Hepatocyte (in vitro differentiated cells): Measurements from ENCODE around the gene NMRK1. TPM values are rescaled to one million over a fixed set of nuclear protein-coding genes. Genes with fewer than 3 reads are reported as not detected.

Experiments
- DNase-seq: peaks from one replicate; pipeline ENCODE4 v3.0.0-alpha.2; 2016; ENCODE audit warnings: low spot score
- H2AFZ ChIP-seq: fragments of 200-600 bp; sonication (generic); 2 replicates; pipeline ENCODE4 v1.6.0; 2016; ENCODE audit warnings: antibody characterized with exemption, mild to moderate bottlenecking
- H3K27ac ChIP-seq: fragments of 200-600 bp; sonication (generic); 2 replicates; pipeline ENCODE4 v1.5.1; 2016; ENCODE audit warnings: mild to moderate bottlenecking
- H3K27me3 ChIP-seq: fragments of 200-600 bp; sonication (generic); 2 replicates; pipeline ENCODE4 v1.6.1; 2016
- H3K36me3 ChIP-seq: fragments of 200-600 bp; sonication (generic); replicated peaks from 2 replicates; pipeline ENCODE4 v1.5.1; 2016; ENCODE audit warnings: low read depth; ENCODE audit not compliant: insufficient read depth
- H3K4me1 ChIP-seq: fragments of 200-600 bp; sonication (generic); 2 replicates; pipeline ENCODE4 v1.5.1; 2016; ENCODE audit warnings: mild to moderate bottlenecking, moderate library complexity; ENCODE audit not compliant: insufficient read depth
- H3K4me2 ChIP-seq: fragments of 200-600 bp; sonication (generic); 2 replicates; pipeline ENCODE4 v1.6.0; 2016
- H3K4me3 ChIP-seq: fragments of 200-600 bp; sonication (generic); 2 replicates; pipeline ENCODE4 v1.5.1; 2016; ENCODE audit warnings: mild to moderate bottlenecking
- H3K79me2 ChIP-seq: fragments of 200-600 bp; sonication (generic); 2 replicates; pipeline ENCODE4 v1.6.0; 2017; ENCODE audit warnings: mild to moderate bottlenecking
- H3K9me2 ChIP-seq: fragments of 200-600 bp; sonication (generic); replicated peaks from 2 replicates; pipeline ENCODE4 v1.6.0; 2017; ENCODE audit warnings: mild to moderate bottlenecking; ENCODE audit not compliant: insufficient read depth
- H3K9me3 ChIP-seq: fragments of 200-600 bp; sonication (generic); 2 replicates; pipeline ENCODE4 v1.5.1; 2016; ENCODE audit warnings: low read depth, mild to moderate bottlenecking
- H4K20me1 ChIP-seq: fragments of 200-600 bp; sonication (generic); 2 replicates; pipeline ENCODE4 v1.6.0; 2016; ENCODE audit warnings: mild to moderate bottlenecking; ENCODE audit not compliant: insufficient read depth, poor library complexity, severe bottlenecking
- EZH2 ChIP-seq: fragments of 200-600 bp; sonication (generic); IDR thresholded peaks from 2 replicates; pipeline ENCODE4 v1.6.1; 2016; ENCODE audit warnings: antibody characterized with exemption, mild to moderate bottlenecking, borderline replicate concordance
- EZH2phosphoT487 ChIP-seq: fragments of 200-600 bp; sonication (generic); IDR thresholded peaks from one replicate; pipeline ENCODE4 v1.6.1; 2018; ENCODE audit warnings: antibody characterized with exemption, mild to moderate bottlenecking, low read depth, moderate library complexity; ENCODE audit not compliant: unreplicated experiment, severe bottlenecking
- WGBS: methylation state at CpG from one replicate; pipeline ENCODE4 v1.1.6; 2016; ENCODE audit warnings: low lambda C conversion rate; ENCODE audit errors: missing lambda C conversion rate; 5-methylcytosine and 5-hydroxymethylcytosine counted together
- polyA plus RNA-seq: library from polyadenylated mRNA; unstranded; fragments of >200 nt; fragmentation: Nextera tagmentation; extraction: Ambion mirVana; gene quantifications from 2 replicates; pipeline ENCODE4 v1.2.1, GENCODE V29; 2016
- total RNA-seq: library from RNA; depleted of rRNA; stranded (reverse); fragments of >200 nt; gene quantifications from 2 replicates; pipeline ENCODE4 v1.2.3, GENCODE V29; 2014
- TF ChIP-seq, protein P1 (sequence below): fragments of 200-600 bp; sonication (generic); IDR thresholded peaks from 2 replicates; pipeline ENCODE4 v1.5.1; 2016; ENCODE audit warnings: antibody characterized with exemption, mild to moderate bottlenecking; ENCODE audit not compliant: poor library complexity

NMRK1 gene
- total and polyA plus RNA-seq, 2 experiments from 2014 or later = 13.6 to 16.1 TPM

DNA sequence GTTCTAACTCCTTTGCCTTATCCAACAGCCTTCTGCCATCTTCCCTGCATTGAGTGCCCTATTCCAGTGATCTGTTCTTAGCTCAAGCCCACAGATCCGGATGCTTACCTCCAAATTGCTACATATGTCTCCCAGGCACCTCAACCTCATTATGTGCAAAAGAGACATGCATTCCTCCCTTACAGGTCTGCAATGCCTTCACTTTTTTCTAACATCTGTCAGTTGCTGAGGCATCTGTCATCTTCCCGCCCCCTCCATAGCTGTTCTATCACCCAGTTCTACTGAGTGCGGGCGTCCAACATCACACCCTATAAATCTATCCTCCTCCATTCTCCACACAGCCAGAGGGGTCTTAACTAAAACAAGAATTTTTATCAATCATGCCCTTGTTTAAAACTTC lies 20.1 kb downstream of the NMRK1 start:
- H3K4me1 ChIP-seq = peaks cover 9% of the 10 kb centered on the region
- H2AFZ ChIP-seq = no peak overlapping the region
- H3K9me2 ChIP-seq = no peaks in the 10 kb centered on the region
- H3K79me2 ChIP-seq = no peaks in the 10 kb centered on the region
- H3K36me3 ChIP-seq = no peaks in the 10 kb centered on the region
- no peak overlapping the region for H3K4me3 ChIP-seq
- no peaks in the 10 kb centered on the region for H4K20me1 ChIP-seq
- 79% methylated on average over 4 of the region's 4 CpGs for WGBS
- H3K4me2 ChIP-seq = no peak overlapping the region
- no peaks in the 10 kb centered on the region for H3K9me3 ChIP-seq
- TF ChIP-seq, protein P1, sequence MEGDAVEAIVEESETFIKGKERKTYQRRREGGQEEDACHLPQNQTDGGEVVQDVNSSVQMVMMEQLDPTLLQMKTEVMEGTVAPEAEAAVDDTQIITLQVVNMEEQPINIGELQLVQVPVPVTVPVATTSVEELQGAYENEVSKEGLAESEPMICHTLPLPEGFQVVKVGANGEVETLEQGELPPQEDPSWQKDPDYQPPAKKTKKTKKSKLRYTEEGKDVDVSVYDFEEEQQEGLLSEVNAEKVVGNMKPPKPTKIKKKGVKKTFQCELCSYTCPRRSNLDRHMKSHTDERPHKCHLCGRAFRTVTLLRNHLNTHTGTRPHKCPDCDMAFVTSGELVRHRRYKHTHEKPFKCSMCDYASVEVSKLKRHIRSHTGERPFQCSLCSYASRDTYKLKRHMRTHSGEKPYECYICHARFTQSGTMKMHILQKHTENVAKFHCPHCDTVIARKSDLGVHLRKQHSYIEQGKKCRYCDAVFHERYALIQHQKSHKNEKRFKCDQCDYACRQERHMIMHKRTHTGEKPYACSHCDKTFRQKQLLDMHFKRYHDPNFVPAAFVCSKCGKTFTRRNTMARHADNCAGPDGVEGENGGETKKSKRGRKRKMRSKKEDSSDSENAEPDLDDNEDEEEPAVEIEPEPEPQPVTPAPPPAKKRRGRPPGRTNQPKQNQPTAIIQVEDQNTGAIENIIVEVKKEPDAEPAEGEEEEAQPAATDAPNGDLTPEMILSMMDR = no peak
- TF ChIP-seq EZH2phosphoT487 (no peak), EZH2 (no peak)
- no peak for DNase-seq
- H3K27ac ChIP-seq = no peak overlapping the region
- no peaks in the 10 kb centered on the region for H3K27me3 ChIP-seq

DNA sequence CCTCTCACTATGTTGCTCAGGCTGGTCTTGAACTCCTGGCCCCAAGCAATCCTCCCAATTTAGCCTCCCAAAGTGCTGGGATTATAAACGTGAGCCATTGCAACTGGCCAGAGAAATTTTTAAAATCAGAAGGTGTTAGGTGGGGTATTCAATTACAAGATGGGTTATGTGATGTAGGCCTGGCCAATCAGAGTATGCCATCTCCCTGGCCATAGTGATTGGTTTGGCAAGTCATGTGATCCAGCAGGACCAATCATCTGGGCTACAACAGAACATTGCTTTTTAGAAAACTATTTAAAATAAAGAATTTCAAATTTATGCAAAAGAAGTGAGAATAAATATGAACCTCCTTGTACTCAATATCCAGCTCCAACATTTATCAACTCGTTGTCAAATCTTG lies 22.4 kb downstream of the NMRK1 start:
- H3K9me2 ChIP-seq = no peaks in the 10 kb centered on the region
- H3K36me3 ChIP-seq = no peaks in the 10 kb centered on the region
- H2AFZ ChIP-seq = no peak overlapping the region
- no peak overlapping the region for H3K4me3 ChIP-seq
- no peaks in the 10 kb centered on the region for H4K20me1 ChIP-seq
- DNase-seq = no peak
- H3K4me2 ChIP-seq = no peak overlapping the region
- no peaks in the 10 kb centered on the region for H3K9me3 ChIP-seq
- TF ChIP-seq EZH2phosphoT487 = no peak
- WGBS = 65% methylated on average over 2 of the region's 2 CpGs
- H3K27ac ChIP-seq = no peak overlapping the region
- H3K4me1 ChIP-seq = peaks cover 9% of the 10 kb centered on the region
- no peaks in the 10 kb centered on the region for H3K79me2 ChIP-seq
- H3K27me3 ChIP-seq = no peaks in the 10 kb centered on the region

DNA sequence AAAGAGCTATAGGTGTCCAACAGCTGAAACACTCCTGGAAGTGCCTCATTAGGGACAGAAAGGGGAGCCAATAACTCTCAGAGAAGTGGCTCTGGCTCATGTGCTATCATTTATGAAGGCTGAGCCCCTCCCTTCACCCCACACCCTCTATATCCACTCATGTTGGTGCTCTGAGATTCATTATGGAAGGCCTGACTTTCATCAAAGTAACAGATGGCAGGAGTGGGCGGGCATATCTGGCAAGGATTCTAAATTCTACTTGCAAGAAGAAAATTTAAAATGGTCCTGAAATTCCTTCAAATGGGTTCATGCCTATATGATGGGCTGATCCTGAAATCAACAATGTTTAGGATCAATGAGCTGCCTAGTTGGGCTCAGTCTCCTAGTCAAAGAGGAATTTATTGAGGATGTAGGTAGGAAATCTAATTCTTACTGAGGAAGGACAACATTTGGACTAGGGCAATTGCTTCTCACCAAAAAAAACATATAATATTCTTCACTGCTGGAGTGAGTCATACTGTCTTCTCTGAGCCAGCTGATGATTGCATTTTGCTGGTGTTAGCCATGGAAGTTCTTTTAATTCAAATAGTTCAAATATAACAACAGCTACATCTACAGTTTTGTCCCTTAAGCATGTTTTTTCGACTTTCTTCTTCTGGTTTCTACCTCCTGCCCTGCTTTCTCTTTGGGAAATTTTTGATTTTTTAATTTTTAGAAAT lies 23.5 kb downstream of the NMRK1 start:
- H3K79me2 ChIP-seq = no peaks in the 10 kb centered on the region
- no peaks in the 10 kb centered on the region for H3K9me2 ChIP-seq
- H3K4me3 ChIP-seq = no peak overlapping the region
- no peak overlapping the region for H3K27ac ChIP-seq
- no peak overlapping the region for H3K4me2 ChIP-seq
- no peaks in the 10 kb centered on the region for H3K9me3 ChIP-seq
- no peak for DNase-seq
- H3K27me3 ChIP-seq = no peaks in the 10 kb centered on the region
- no peak overlapping the region for H2AFZ ChIP-seq
- TF ChIP-seq EZH2phosphoT487 (no peak), EZH2 (no peak)
- TF ChIP-seq, protein P1 = no peak
- no peaks in the 10 kb centered on the region for H4K20me1 ChIP-seq
- H3K36me3 ChIP-seq = no peaks in the 10 kb centered on the region
- WGBS = 93% methylated on average over 2 of the region's 2 CpGs
- H3K4me1 ChIP-seq = peaks cover 9% of the 10 kb centered on the region

- Histone ChIP-seq H3K4me2 (no peak overlapping the region), H3K27ac (no peak overlapping the region), H3K4me1 (peaks cover 9% of the 10 kb centered on the region), H3K36me3 (no peaks in the 10 kb centered on the region), H3K79me2 (no peaks in the 10 kb centered on the region), H3K9me2 (no peaks in the 10 kb centered on the region), H3K27me3 (no peaks in the 10 kb centered on the region), H4K20me1 (no peaks in the 10 kb centered on the region), H2AFZ (no peak overlapping the region), H3K4me3 (no peak overlapping the region), H3K9me3 (no peaks in the 10 kb centered on the region)
- no peak for DNase-seq
- 100% methylated on average over 1 of the region's 1 CpG for WGBS
- TF ChIP-seq EZH2phosphoT487 = no peak
- no peak for TF ChIP-seq EZH2
- TF ChIP-seq, protein P1 = no peak
These were observed 24.2 kb downstream of the NMRK1 start for GRCh38 chr9:75063556-75064305.
